K562 (cell line): Measurements from ENCODE around the gene SOX8. TPM values are rescaled to one million over a fixed set of nuclear protein-coding genes. Genes with fewer than 3 reads are reported as not detected.
A peak's percentile ranks its signal among the peaks of the same experiment; 100 is the strongest.

Source experiments
- CC2D1A ChIP-seq: fragments of 450-650 bp; IDR thresholded peaks from 2 replicates; pipeline ENCODE4 v1.6.1; 2017; ENCODE audit warnings: mild to moderate bottlenecking
- CREB1 ChIP-seq, 2 experiments: sonication (generic) in 1 of 2; formaldehyde crosslinking in 1 of 2; IDR thresholded peaks; 2 replicates each; pipeline versions ENCODE4 v1.6.1 to v1.8.0; 2012 to 2022; ENCODE audit warnings: inconsistent platforms in 1 of 2, mild to moderate bottlenecking in 1 of 2, missing genetic modification reagents in 1 of 2, moderate library complexity in 1 of 2
- CREB3L1 ChIP-seq: fragments of 450-650 bp; IDR thresholded peaks from 2 replicates; pipeline ENCODE4 v1.6.1; 2014; ENCODE audit warnings: low read depth, mild to moderate bottlenecking, moderate library complexity, borderline replicate concordance
- GATAD2A ChIP-seq: fragments of 450-650 bp; IDR thresholded peaks from 2 replicates; pipeline ENCODE4 v1.6.1; 2017
- HBP1 ChIP-seq: fragments of 450-650 bp; formaldehyde crosslinking; IDR thresholded peaks from 2 replicates; pipeline ENCODE4 v1.4.0; 2022; ENCODE audit warnings: missing genetic modification characterization
- HNRNPL ChIP-seq: fragments of 200-400 bp; formaldehyde crosslinking; IDR thresholded peaks from 2 replicates; pipeline ENCODE4 v1.6.1; 2017; ENCODE audit warnings: low read depth, mild to moderate bottlenecking, low read length
- KAT2B ChIP-seq: IDR thresholded peaks from one replicate; pipeline ENCODE4 v1.6.1; 2012; ENCODE audit warnings: low read depth, mild to moderate bottlenecking, control low read depth, inconsistent platforms, low read length, moderate library complexity
- KAT7 ChIP-seq: sonication (generic); formaldehyde crosslinking; IDR thresholded peaks from 2 replicates; pipeline ENCODE4 v1.8.0; 2022; ENCODE audit warnings: missing genetic modification reagents, mild to moderate bottlenecking, borderline replicate concordance
- KLF13 ChIP-seq: fragments of 450-650 bp; IDR thresholded peaks from 2 replicates; pipeline ENCODE4 v1.6.1; 2016; ENCODE audit warnings: missing genetic modification characterization, low read depth, mild to moderate bottlenecking, missing compliant biosample characterization, moderate library complexity, borderline replicate concordance
- MEF2A ChIP-seq: IDR thresholded peaks from 2 replicates; pipeline ENCODE4 v1.6.1; 2011; ENCODE audit warnings: low read depth, mild to moderate bottlenecking, low read length, moderate library complexity; ENCODE audit not compliant: control insufficient read depth
- NCOR1 ChIP-seq: fragments of 450-650 bp; IDR thresholded peaks from 2 replicates; pipeline ENCODE4 v1.6.1; 2016; ENCODE audit warnings: mild to moderate bottlenecking, moderate library complexity
- NFATC3 ChIP-seq: fragments of 450-650 bp; IDR thresholded peaks from 2 replicates; pipeline ENCODE4 v1.6.1; 2017; ENCODE audit warnings: mild to moderate bottlenecking
- NONO ChIP-seq, 2 experiments: fragments of 200-400 bp in 1 of 2; fragments of 450-650 bp in 1 of 2; formaldehyde crosslinking in 1 of 2; IDR thresholded peaks; 2 replicates each; pipeline ENCODE4 v1.6.1; 2017; ENCODE audit warnings: low read depth in 2 of 2, mild to moderate bottlenecking in 2 of 2, moderate library complexity in 2 of 2, low read length in 1 of 2
- POLR2AphosphoS5 ChIP-seq: IDR thresholded peaks from 2 replicates; pipeline ENCODE4 v1.6.1; 2011; ENCODE audit warnings: mild to moderate bottlenecking, low read depth, low read length, moderate library complexity; ENCODE audit not compliant: control insufficient read depth, insufficient read depth
- POLR3A ChIP-seq: IDR thresholded peaks from 2 replicates; pipeline ENCODE4 v1.6.1; 2011; ENCODE audit warnings: borderline replicate concordance, mild to moderate bottlenecking, moderate library complexity; ENCODE audit not compliant: insufficient read length, insufficient read depth; ENCODE audit errors: extremely low read depth
- SAFB ChIP-seq: fragments of 200-400 bp; formaldehyde crosslinking; IDR thresholded peaks from 2 replicates; pipeline ENCODE4 v1.6.1; 2017; ENCODE audit warnings: low read depth, low read length, borderline replicate concordance
- SMAD4 ChIP-seq: fragments of 250-450 bp; sonication (Bioruptor Pico); conservative IDR thresholded peaks from 2 replicates; pipeline ENCODE4 v1.8.0; 2021; ENCODE audit warnings: inconsistent platforms, mild to moderate bottlenecking, moderate library complexity
- SOX6 ChIP-seq: fragments of 450-650 bp; IDR thresholded peaks from 2 replicates; pipeline ENCODE4 v1.6.1; 2014; ENCODE audit warnings: mild to moderate bottlenecking
- ZNF274 ChIP-seq: IDR thresholded peaks from 2 replicates; pipeline ENCODE4 v1.6.1; 2011; ENCODE audit warnings: low read depth, mild to moderate bottlenecking, low read length, moderate library complexity, borderline replicate concordance
- ZNF431 ChIP-seq: sonication (generic); formaldehyde crosslinking; IDR thresholded peaks from 2 replicates; pipeline ENCODE4 v1.8.0; 2022; ENCODE audit warnings: mild to moderate bottlenecking, missing genetic modification reagents
- ZNF609 ChIP-seq: sonication (generic); formaldehyde crosslinking; IDR thresholded peaks from 2 replicates; pipeline ENCODE4 v1.8.1; 2023; ENCODE audit warnings: missing genetic modification reagents, mild to moderate bottlenecking, borderline replicate concordance
- ZNF780A ChIP-seq: fragments of 250-450 bp; sonication (Bioruptor Pico); IDR thresholded peaks from 2 replicates; pipeline ENCODE4 v1.5.0; 2021; ENCODE audit warnings: mild to moderate bottlenecking
- polyA plus RNA-seq, 8 experiments: library from polyadenylated mRNA; depleted of rRNA in 4 of 8; stranded (reverse) in 5 of 8; unstranded in 3 of 8; fragments of >200 nt; fragmentation: Nextera tagmentation in 2 of 8; fragmentation: Illumina TruSeq in 1 of 8; extraction: Ambion mirVana in 2 of 8; extraction: Trizol in 1 of 8; gene quantifications; 2 replicates each; pipeline versions ENCODE4 v1.2.1 to v1.2.3, GENCODE V29; 2011 to 2014; ENCODE audit warnings: inconsistent platforms in 1 of 8, missing spikeins in 1 of 8
- total RNA-seq, 7 experiments: library from RNA; depleted of rRNA in 6 of 7; stranded (reverse); fragments of >200 nt in 6 of 7; fragmentation: Illumina TruSeq in 2 of 7; extraction: Trizol in 2 of 7; gene quantifications; 2 replicates each; pipeline versions ENCODE4 v1.2.1 to v1.2.3, GENCODE V29; 2011 to 2021; ENCODE audit warnings: low replicate concordance in 1 of 7

The SOX8 gene
- total and polyA plus RNA-seq, 9 of the 15 experiments (the other 6 are each of a cell fraction or from before 2014, with no cell fraction given) = 0.07 to 0.15 (median 0.15) TPM; not detected in 6

- TF ChIP-seq SAFB (no peak), CREB3L1 (no peak), ZNF609 (CRISPR knock-in tag) (no peak), NCOR1 (no peak), POLR2AphosphoS5 (no peak), CREB1 (IDR thresholded peaks at IDR 0.05) (no peak), CREB1 (CRISPR knock-in tag; IDR thresholded peaks at IDR 0.05) (no peak), GATAD2A (no peak), POLR3A (no peak), SMAD4 (CRISPR knock-in tag) (0 out of 2 replicates have a peak, but pooled peaks have one; percentile 10), NFATC3 (no peak), ZNF274 (no peak), CC2D1A (no peak), HBP1 (CRISPR knock-in tag) (no peak), SOX6 (no peak), NONO (IDR thresholded peaks at IDR 0.05; ENCODE audit: low read depth in 2 of 2, low read length in 1 of 2) (peak in 1 of 2 experiments; percentile 70; a peak in 1 of 4 replicates), ZNF780A (CRISPR knock-in tag) (no peak), MEF2A (no peak), KAT2B (no peak), ZNF431 (CRISPR knock-in tag) (peak; percentile 50; the same call in 1 of the 2 replicates), KAT7 (CRISPR knock-in tag) (0 out of 2 replicates have a peak, but pooled peaks have one; percentile 59), HNRNPL (0 out of 2 replicates have a peak, but pooled peaks have one; percentile 63), KLF13 (tag) (no peak)
Measured at GRCh38 chr16:970386-970765, 11.2 kb upstream of the SOX8 start (continued).
